Neural cell (in vitro differentiated cells): Measurements from ENCODE around the gene RAP1GAP2. TPM values are rescaled to one million over a fixed set of nuclear protein-coding genes. Genes with fewer than 3 reads are reported as not detected.

Source experiments
- H2AFZ ChIP-seq: fragments of 200-600, 300-800 bp; sonication (generic), shearing (Covaris generic); 2 replicates; pipeline ENCODE4 v1.6.0; 2014; ENCODE audit warnings: low read depth, mild to moderate bottlenecking, antibody characterized with exemption, low read length, moderate library complexity
- H3F3A ChIP-seq: fragments of 200-600 bp; shearing (Covaris generic); 2 replicates; pipeline ENCODE4 v1.6.1; 2016; ENCODE audit warnings: mild to moderate bottlenecking, moderate library complexity, mixed read lengths, antibody characterized with exemption, low read length; ENCODE audit not compliant: insufficient read depth, poor library complexity, severe bottlenecking
- H3K27ac ChIP-seq: fragments of 200-600, 300-800 bp; sonication (generic), shearing (Covaris generic); 2 replicates; pipeline ENCODE4 v1.5.1; 2014; ENCODE audit warnings: mild to moderate bottlenecking, low read length, moderate library complexity
- H3K27me3 ChIP-seq: fragments of 300-800, 200-600 bp; sonication (generic), shearing (Covaris generic); 2 replicates; pipeline ENCODE4 v1.6.0; 2014; ENCODE audit warnings: mild to moderate bottlenecking, low read depth, low read length, moderate library complexity; ENCODE audit not compliant: insufficient read depth
- H3K36me3 ChIP-seq: fragments of 300-800, 200-600 bp; sonication (generic), shearing (Covaris generic); 2 replicates; pipeline ENCODE4 v1.5.1; 2014; ENCODE audit warnings: mild to moderate bottlenecking, antibody characterized with exemption, low read length, moderate library complexity; ENCODE audit not compliant: insufficient read depth
- H3K4me2 ChIP-seq: fragments of 300-800, 200-600 bp; sonication (generic), shearing (Covaris generic); 2 replicates; pipeline ENCODE4 v1.6.0; 2014; ENCODE audit warnings: mild to moderate bottlenecking, low read length
- H3K4me3 ChIP-seq: fragments of 300-800, 200-600 bp; sonication (generic), shearing (Covaris generic); 2 replicates; pipeline ENCODE4 v1.5.1; 2014; ENCODE audit warnings: mild to moderate bottlenecking, low read length, moderate library complexity
- H3K79me2 ChIP-seq: fragments of 200-600 bp; shearing (Covaris generic); replicated peaks from 2 replicates; pipeline ENCODE4 v1.6.0; 2014; ENCODE audit warnings: mild to moderate bottlenecking, low read length, moderate library complexity; ENCODE audit not compliant: insufficient read depth
- H3K9ac ChIP-seq: fragments of 300-800, 200-600 bp; sonication (generic), shearing (Covaris generic); 2 replicates; pipeline ENCODE4 v1.6.1; 2016; ENCODE audit warnings: mild to moderate bottlenecking, low read length, mixed read lengths
- H3K9me2 ChIP-seq: fragments of 200-600 bp; shearing (Covaris generic); 2 replicates; pipeline ENCODE4 v1.6.1; 2016; ENCODE audit warnings: mild to moderate bottlenecking, low read length, mixed read lengths; ENCODE audit not compliant: insufficient read depth
- H3K9me3 ChIP-seq: fragments of 200-600, 300-800 bp; sonication (generic), shearing (Covaris generic); 2 replicates; pipeline ENCODE4 v1.6.1; 2016; ENCODE audit warnings: mild to moderate bottlenecking, mixed run types, low read length, moderate library complexity, mixed read lengths
- H4K20me1 ChIP-seq: fragments of 200-600 bp; shearing (Covaris generic); 2 replicates; pipeline ENCODE4 v1.6.1; 2016; ENCODE audit warnings: mild to moderate bottlenecking, mixed run types; ENCODE audit not compliant: insufficient read depth
- CTCF ChIP-seq: fragments of 450-650 bp; IDR thresholded peaks from 2 replicates; pipeline ENCODE4 v1.5.1; 2014; ENCODE audit warnings: antibody characterized with exemption, mild to moderate bottlenecking, moderate library complexity; ENCODE audit not compliant: poor library complexity, severe bottlenecking
- EP300 ChIP-seq: fragments of 450-650 bp; conservative IDR thresholded peaks from 2 replicates; pipeline ENCODE4 v1.6.1; 2014; ENCODE audit warnings: antibody characterized with exemption, mild to moderate bottlenecking, moderate library complexity; ENCODE audit not compliant: poor library complexity, severe bottlenecking
- EZH2 ChIP-seq: fragments of 200-600, 300-800 bp; shearing (Covaris generic), sonication (generic); IDR thresholded peaks from 2 replicates; pipeline ENCODE4 v1.6.1; 2014; ENCODE audit warnings: antibody characterized with exemption, low read length, borderline replicate concordance, mild to moderate bottlenecking; ENCODE audit not compliant: insufficient read depth, poor library complexity, severe bottlenecking
- MXI1 ChIP-seq: fragments of 450-650 bp; conservative IDR thresholded peaks from 2 replicates; pipeline ENCODE4 v1.6.1; 2014; ENCODE audit warnings: antibody characterized with exemption, mild to moderate bottlenecking; ENCODE audit not compliant: poor library complexity, severe bottlenecking
- POLR2AphosphoS5 ChIP-seq: IDR thresholded peaks from 2 replicates; pipeline ENCODE4 v1.6.1; 2012
- RAD21 ChIP-seq: fragments of 450-650 bp; conservative IDR thresholded peaks from 2 replicates; pipeline ENCODE4 v1.6.1; 2014; ENCODE audit warnings: antibody characterized with exemption, mild to moderate bottlenecking, moderate library complexity
- REST ChIP-seq: IDR thresholded peaks from 2 replicates; pipeline ENCODE4 v1.6.1; 2012; ENCODE audit warnings: borderline replicate concordance
- SMC3 ChIP-seq: fragments of 450-650 bp; conservative IDR thresholded peaks from 2 replicates; pipeline ENCODE4 v1.6.1; 2014; ENCODE audit warnings: antibody characterized with exemption, mild to moderate bottlenecking, moderate library complexity; ENCODE audit not compliant: poor library complexity
- TAF1 ChIP-seq: IDR thresholded peaks from 2 replicates; pipeline ENCODE4 v1.6.1; 2012; ENCODE audit warnings: low read depth
- polyA plus RNA-seq: library from polyadenylated mRNA; depleted of rRNA; stranded (reverse); fragments of >200 nt; gene quantifications from 2 replicates; pipeline ENCODE4 v1.2.3, GENCODE V29; 2014

The RAP1GAP2 gene
- polyA plus RNA-seq, 1 donor from 2014 or later = 14.8 TPM

- Histone ChIP-seq H3K4me3 (no peak overlapping the region), H2AFZ (no peak overlapping the region)
- TF ChIP-seq CTCF (no peak), SMC3 (no peak), POLR2AphosphoS5 (no peak), EP300 (no peak), MXI1 (no peak), REST (no peak), TAF1 (no peak), RAD21 (no peak), EZH2 (no peak)
Observed at GRCh38 chr17:3035256-3035967, 239.2 kb downstream of the RAP1GAP2 start.

GRCh38 chr17:3035968-3036280 lies 239.7 kb downstream of the RAP1GAP2 start:
- Histone ChIP-seq H3K4me3 (no peak overlapping the region), H3K9me2 (no peaks in the 10 kb centered on the region), H3K36me3 (no peaks in the 10 kb centered on the region), H3K9me3 (no peaks in the 10 kb centered on the region), H3K27me3 (no peaks in the 10 kb centered on the region), H3K4me2 (no peak overlapping the region), H3K27ac (no peak overlapping the region), H3F3A (no peaks in the 10 kb centered on the region), H4K20me1 (no peaks in the 10 kb centered on the region), H3K9ac (no peak overlapping the region), H3K79me2 (no peaks in the 10 kb centered on the region), H2AFZ (no peak overlapping the region)
- TF ChIP-seq EP300 (no peak), SMC3 (no peak), REST (no peak), EZH2 (no peak), RAD21 (no peak), CTCF (no peak), MXI1 (no peak), TAF1 (no peak), POLR2AphosphoS5 (no peak)

More at GRCh38 chr17:3035256-3035967, 239.2 kb downstream of the RAP1GAP2 start:
- Histone ChIP-seq H3K9me3 (no peaks in the 10 kb centered on the region), H3K36me3 (no peaks in the 10 kb centered on the region), H3K27me3 (no peaks in the 10 kb centered on the region), H4K20me1 (no peaks in the 10 kb centered on the region), H3K79me2 (no peaks in the 10 kb centered on the region), H3K9ac (no peak overlapping the region), H3K4me2 (no peak overlapping the region), H3K9me2 (no peaks in the 10 kb centered on the region), H3K27ac (no peak overlapping the region), H3F3A (no peaks in the 10 kb centered on the region)
